Fibroblast of skin of abdomen (primary cell): ENCODE results near the gene AMELX.

Source experiments
- DNase-seq: peaks from one replicate; pipeline ENCODE4 v3.0.0-alpha.2; 2013

Gene AMELX

GRCh38 chrX:11311706-11312105, 18.5 kb downstream of the AMELX start:
- DNase-seq: no peak

- DNase-seq: peak; percentile 1
These were observed 26.8 kb downstream of the AMELX start for GRCh38 chrX:11319806-11320520.

- no peak for DNase-seq
These were observed 28.8 kb downstream of the AMELX start for GRCh38 chrX:11321986-11322385.

- DNase-seq: no peak
These were observed 34.9 kb downstream of the AMELX start for GRCh38 chrX:11328134-11328533.

- DNase-seq: no peak
These were observed 35.8 kb downstream of the AMELX start for GRCh38 chrX:11329021-11329420.

GRCh38 chrX:11331788-11332187, 38.6 kb downstream of the AMELX start:
- DNase-seq: no peak

- no peak for DNase-seq
These were observed 41.0 kb downstream of the AMELX start for GRCh38 chrX:11334165-11334564.

- DNase-seq: no peak
These were observed 43.0 kb downstream of the AMELX start for GRCh38 chrX:11336201-11336600.

- no peak for DNase-seq
These were observed 44.2 kb downstream of the AMELX start for GRCh38 chrX:11337292-11338009.

GRCh38 chrX:11341274-11342201, 48.3 kb downstream of the AMELX start:
- DNase-seq: peak; percentile 69

GRCh38 chrX:11342673-11343072, 49.5 kb downstream of the AMELX start:
- no peak for DNase-seq

- no peak for DNase-seq
These were observed 53.0 kb downstream of the AMELX start for GRCh38 chrX:11346121-11346682.

GRCh38 chrX:11347300-11347699, 54.1 kb downstream of the AMELX start:
- no peak for DNase-seq

GRCh38 chrX:11349020-11349419, 55.8 kb downstream of the AMELX start:
- DNase-seq: no peak

GRCh38 chrX:11349661-11350337, 56.6 kb downstream of the AMELX start:
- no peak for DNase-seq
